Measurements from ENCODE around the gene ATP1A2. TPM values are rescaled to one million over a fixed set of nuclear protein-coding genes. Genes with fewer than 3 reads are reported as not detected.

The ATP1A2 gene
- total and polyA plus RNA-seq, 2 of the 8 experiments (the other 6 are each of a cell fraction or from before 2014, with no cell fraction given): 39.7 to 40.8 TPM

DNA sequence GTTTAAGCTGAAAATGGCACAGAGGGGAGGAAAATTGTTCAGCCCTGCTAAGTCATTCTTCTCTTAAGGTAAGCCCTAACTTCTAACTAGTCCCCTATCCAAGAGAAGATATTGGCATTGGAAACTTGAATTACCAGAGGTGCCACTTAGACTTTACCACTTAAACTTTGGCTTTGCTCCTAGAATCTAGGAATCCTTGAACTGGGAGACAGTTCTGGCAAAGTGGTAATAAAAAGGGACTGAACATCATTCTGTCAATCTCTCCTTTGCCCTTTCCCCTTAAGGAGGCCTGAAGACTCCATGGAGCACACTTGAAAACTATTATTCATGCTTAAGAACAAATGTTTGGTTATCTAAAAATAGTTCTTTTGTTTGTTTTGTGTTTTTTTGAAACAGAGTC, 44.3 kb downstream of the ATP1A2 start:
- ChIA-PET CTCF (ENCODE audit: partially characterized antibody) (interaction anchor here (1.2 to 18.4 kb wide), 12 partner anchors 9 to 92 kb away, joined by 3 to 257 read pairs (median 22); partner anchors contain the start of genes ATP1A4, CASQ1 and PEA15), POLR2A (ENCODE audit: partially characterized antibody) (interaction anchor here (1.5 kb wide), 1 partner anchor 9 kb away, joined by 6 read pairs; no protein-coding TSS in a partner anchor)
- peaks cover 0 to 2% (median 0%) of the 10 kb centered on the region in 4 experiments; a peak in 2 of 7 replicates for H3K4me1 ChIP-seq (replicated peaks in 1 of 4; ENCODE audit: control insufficient read depth in 3 of 4, insufficient read depth in 4 of 4, low read length in 3 of 4)

More for the DNA sequence above, 44.3 kb downstream of the ATP1A2 start:
- no peak overlapping the region for H3K14ac ChIP-seq (ENCODE audit: insufficient read length)
- H3K23me2 ChIP-seq (ENCODE audit: low read depth, low read length): no peaks in the 10 kb centered on the region
- no peaks in the 10 kb centered on the region for H3K36me3 ChIP-seq (ENCODE audit: control insufficient read depth in 2 of 4, insufficient read depth in 4 of 4, low read length in 3 of 4)
- H3K18ac ChIP-seq (ENCODE audit: extremely low read depth, low read length): no peak overlapping the region
- H3K4ac ChIP-seq (replicated peaks; ENCODE audit: insufficient read length, low read depth, low read length): no peak overlapping the region
- H2AFZ ChIP-seq (ENCODE audit: low read length): no peak overlapping the region
- H2AK5ac ChIP-seq (ENCODE audit: low read depth, low read length): no peak overlapping the region
- H2BK12ac ChIP-seq (ENCODE audit: low read depth, low read length): no peak overlapping the region
- FAIRE-seq (no peak), DNase-seq (ENCODE audit: low read depth in 1 of 2, low spot score in 2 of 2) (no peak)
- H3K56ac ChIP-seq (replicated peaks; ENCODE audit: insufficient read length, low read depth, low read length): no peak overlapping the region
- no peaks in the 10 kb centered on the region for H4K20me1 ChIP-seq (replicated peaks in 1 of 2; ENCODE audit: control insufficient read depth in 1 of 2, insufficient read depth in 2 of 2, low read length in 2 of 2)
- no peak overlapping the region for H3K4me2 ChIP-seq (ENCODE audit: insufficient read depth in 1 of 2, low read depth in 2 of 2, low read length in 2 of 2)
- no peak overlapping the region for H4K91ac ChIP-seq (replicated peaks; ENCODE audit: insufficient read length, low read length)
- no peak overlapping the region for H2BK120ac ChIP-seq (replicated peaks; ENCODE audit: low read depth, low read length)
- H2BK20ac ChIP-seq (ENCODE audit: low read length): no peak overlapping the region
- no peak overlapping the region for H2BK5ac ChIP-seq (ENCODE audit: low read depth, low read length)
- no peak overlapping the region for H4K8ac ChIP-seq (ENCODE audit: extremely low read depth, insufficient read depth, low read length)
- no peak overlapping the region for H3K23ac ChIP-seq (ENCODE audit: insufficient read length)
- no peaks in the 10 kb centered on the region for H3K79me2 ChIP-seq (ENCODE audit: control insufficient read depth in 1 of 2, insufficient read depth in 2 of 2, low read length in 2 of 2)
- H3K9me3 ChIP-seq (ENCODE audit: insufficient read depth in 2 of 2, low read depth in 1 of 2, low read length in 1 of 2): no peaks in the 10 kb centered on the region
- H3K4me3 ChIP-seq (ENCODE audit: extremely low read depth in 1 of 4, insufficient read depth in 2 of 4, low read depth in 3 of 4, low read length in 4 of 4): no peak overlapping the region
- H3K27ac ChIP-seq (ENCODE audit: low read depth, low read length): no peak overlapping the region
- H3K27me3 ChIP-seq (replicated peaks in 1 of 4; ENCODE audit: control insufficient read depth in 3 of 4, extremely low read depth in 1 of 4, insufficient read depth in 3 of 4, low read length in 3 of 4): no peaks in the 10 kb centered on the region; a peak in 1 of 7 replicates
- TF ChIP-seq MAFK (IDR thresholded peaks at IDR 0.05; ENCODE audit: low read depth, low read length) (no peak), BRCA1 (IDR thresholded peaks at IDR 0.05; ENCODE audit: low read depth, low read length) (no peak), JUN (IDR thresholded peaks at IDR 0.05; ENCODE audit: low read depth, low read length) (no peak), SUZ12 (IDR thresholded peaks at IDR 0.05; ENCODE audit: low read length) (no peak), GABPA (IDR thresholded peaks at IDR 0.05; ENCODE audit: borderline replicate concordance, insufficient read depth, low read length) (no peak), HDAC2 (IDR thresholded peaks at IDR 0.05; ENCODE audit: borderline replicate concordance in 1 of 2, low read depth in 2 of 2, low read length in 2 of 2) (no peak), RFX5 (IDR thresholded peaks at IDR 0.05; ENCODE audit: borderline replicate concordance, low read depth, low read length) (no peak), SP2 (IDR thresholded peaks at IDR 0.05; ENCODE audit: low read length) (no peak), SIX5 (IDR thresholded peaks at IDR 0.05; ENCODE audit: low read depth, low read length) (no peak), KDM4A (IDR thresholded peaks at IDR 0.05; ENCODE audit: low read depth, low read length, severe bottlenecking) (no peak), TAF7 (optimal IDR thresholded peaks at IDR 0.05; ENCODE audit: borderline replicate concordance, low read depth, low read length) (no peak), YY1 (IDR thresholded peaks at IDR 0.05; ENCODE audit: low read depth, low read length) (no peak), GTF2F1 (IDR thresholded peaks at IDR 0.05; ENCODE audit: borderline replicate concordance, low read depth, low read length) (no peak)
- TF ChIP-seq, protein P1, sequence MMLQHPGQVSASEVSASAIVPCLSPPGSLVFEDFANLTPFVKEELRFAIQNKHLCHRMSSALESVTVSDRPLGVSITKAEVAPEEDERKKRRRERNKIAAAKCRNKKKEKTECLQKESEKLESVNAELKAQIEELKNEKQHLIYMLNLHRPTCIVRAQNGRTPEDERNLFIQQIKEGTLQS (IDR thresholded peaks at IDR 0.05; ENCODE audit: insufficient read depth, low read depth, low read length): no peak
- no peaks in the 10 kb centered on the region for H3K79me1 ChIP-seq (ENCODE audit: low read depth, low read length)
- H4K5ac ChIP-seq (ENCODE audit: insufficient read length, low read depth, low read length): no peak overlapping the region
- no peak overlapping the region for H3K9ac ChIP-seq (replicated peaks in 1 of 4; ENCODE audit: extremely low read depth in 1 of 4, low read depth in 3 of 4, low read length in 3 of 4)
- no peak overlapping the region for H2BK15ac ChIP-seq (ENCODE audit: low read length)
